Thymus (tissue), 11 donors: Measurements from ENCODE around the gene MAP2. TPM values are rescaled to one million over a fixed set of nuclear protein-coding genes. Genes with fewer than 3 reads are reported as not detected.
A peak's percentile ranks its signal among the peaks of the same experiment; 100 is the strongest.

ENCODE experiments used
- DNase-seq, 9 donors: peaks; one replicate each; pipeline ENCODE4 v3.0.0-alpha.2; 2013; ENCODE audit warnings: low spot score in 9 of 9, low read depth in 6 of 9, missing footprints in 1 of 9
- H3K27ac ChIP-seq, 2 donors: one replicate each; pipeline ENCODE4 v1.5.1; 2013; ENCODE audit warnings: control low read depth in 1 of 2, low read depth in 1 of 2, low read length in 1 of 2, mild to moderate bottlenecking in 1 of 2, moderate library complexity in 1 of 2
- H3K27me3 ChIP-seq, 2 donors: one replicate each; pipeline ENCODE4 v1.5.1; 2013; ENCODE audit warnings: low read length in 1 of 2; ENCODE audit not compliant: control insufficient read depth in 2 of 2, insufficient read depth in 1 of 2
- H3K36me3 ChIP-seq, 2 donors: one replicate each; pipeline ENCODE4 v1.5.1; 2013; ENCODE audit warnings: low read length in 1 of 2, mild to moderate bottlenecking in 1 of 2, moderate library complexity in 1 of 2; ENCODE audit not compliant: control insufficient read depth in 2 of 2, insufficient read depth in 2 of 2
- H3K4me1 ChIP-seq, 2 donors: one replicate each; pipeline ENCODE4 v1.5.1; 2013; ENCODE audit warnings: low read length in 2 of 2; ENCODE audit not compliant: control insufficient read depth in 2 of 2, insufficient read depth in 2 of 2
- H3K4me3 ChIP-seq, 2 donors: one replicate each; pipeline ENCODE4 v1.5.1; 2013; ENCODE audit warnings: low read length in 2 of 2, control low read depth in 1 of 2, mild to moderate bottlenecking in 1 of 2
- H3K9me3 ChIP-seq, 2 donors: one replicate each; pipeline ENCODE4 v1.5.1; 2013; ENCODE audit warnings: low read length in 1 of 2, mild to moderate bottlenecking in 1 of 2; ENCODE audit not compliant: control insufficient read depth in 2 of 2, insufficient read depth in 1 of 2
- WGBS: extraction: QIAGEN DNeasy Blood & Tissue Kit; methylation state at CpG from one replicate; pipeline ENCODE4 v1.1.7; 2013; 5-methylcytosine and 5-hydroxymethylcytosine counted together
- polyA plus RNA-seq: library from polyadenylated mRNA; stranded (reverse); fragments of 200-250 nt; gene quantifications from one replicate; pipeline ENCODE4 v1.2.3, GENCODE V29; 2013
- total RNA-seq: library from RNA; stranded (reverse); fragments of 120-200 nt; gene quantifications from one replicate; pipeline ENCODE4 v1.2.4, GENCODE V29; 2013
- donor health status: healthy.

Gene MAP2
- total and polyA plus RNA-seq, 2 donors = 2.5 to 5.3 TPM

- Histone ChIP-seq H3K9me3 (no peaks in the 10 kb centered on the region), H3K4me3 (no peak overlapping the region), H3K4me1 (no peaks in the 10 kb centered on the region), H3K27me3 (no peaks in the 10 kb centered on the region), H3K36me3 (no peaks in the 10 kb centered on the region), H3K27ac (no peak overlapping the region)
- no peak for DNase-seq
- WGBS = 93% methylated on average over 5 of the region's 5 CpGs
Measured at GRCh38 chr2:209563453-209563852, 139.6 kb downstream of the MAP2 start.

- no peaks in the 10 kb centered on the region for H3K9me3 ChIP-seq
- H3K36me3 ChIP-seq = no peaks in the 10 kb centered on the region
- H3K27ac ChIP-seq = no peak overlapping the region
- whole genome bisulfite sequencing = 92% methylated on average over 3 of the region's 3 CpGs
- no peak for DNase-seq
- no peaks in the 10 kb centered on the region for H3K4me1 ChIP-seq
- no peak overlapping the region for H3K4me3 ChIP-seq
- H3K27me3 ChIP-seq = no peaks in the 10 kb centered on the region
Measured at GRCh38 chr2:209564816-209565215, 141.0 kb downstream of the MAP2 start.

GRCh38 chr2:209565896-209566582, 142.2 kb downstream of the MAP2 start:
- Histone ChIP-seq H3K4me3 (no peak overlapping the region), H3K9me3 (no peaks in the 10 kb centered on the region)

GRCh38 chr2:209570194-209570593, 146.3 kb downstream of the MAP2 start:
- 97% methylated on average over 1 of the region's 1 CpG for WGBS
- H3K9me3 ChIP-seq = no peaks in the 10 kb centered on the region
- no peaks in the 10 kb centered on the region for H3K36me3 ChIP-seq
- no peaks in the 10 kb centered on the region for H3K27me3 ChIP-seq
- no peaks in the 10 kb centered on the region for H3K4me1 ChIP-seq
- no peak overlapping the region for H3K27ac ChIP-seq
- DNase-seq = no peak
- no peak overlapping the region for H3K4me3 ChIP-seq

More at GRCh38 chr2:209565896-209566582, 142.2 kb downstream of the MAP2 start:
- Histone ChIP-seq H3K36me3 (no peaks in the 10 kb centered on the region), H3K27ac (no peak overlapping the region), H3K4me1 (no peaks in the 10 kb centered on the region), H3K27me3 (no peaks in the 10 kb centered on the region)
- no peak for DNase-seq
- WGBS = 97% methylated on average over 7 of the region's 7 CpGs

GRCh38 chr2:209574515-209574914, 150.7 kb downstream of the MAP2 start:
- Histone ChIP-seq H3K4me1 (no peaks in the 10 kb centered on the region), H3K9me3 (no peaks in the 10 kb centered on the region), H3K36me3 (no peaks in the 10 kb centered on the region), H3K27me3 (peaks cover 0 to 2% of the 10 kb centered on the region in 2 donors), H3K4me3 (no peak overlapping the region), H3K27ac (no peak overlapping the region)
- 99% methylated on average over 2 of the region's 2 CpGs for WGBS
- no peak for DNase-seq

- peaks cover 0 to 2% of the 10 kb centered on the region in 2 donors for H3K27me3 ChIP-seq
- WGBS = 76% methylated on average over 4 of the region's 4 CpGs
- DNase-seq = no peak
- no peak overlapping the region for H3K4me3 ChIP-seq
- H3K36me3 ChIP-seq = no peaks in the 10 kb centered on the region
- H3K27ac ChIP-seq = no peak overlapping the region
- no peaks in the 10 kb centered on the region for H3K4me1 ChIP-seq
- no peaks in the 10 kb centered on the region for H3K9me3 ChIP-seq
Measured at GRCh38 chr2:209577376-209578357, 153.8 kb downstream of the MAP2 start.

- 90% methylated on average over 3 of the region's 3 CpGs for WGBS
- no peak for DNase-seq
Measured at GRCh38 chr2:209578394-209579001, 154.7 kb downstream of the MAP2 start.

GRCh38 chr2:209579230-209579749, 155.4 kb downstream of the MAP2 start:
- no peaks in the 10 kb centered on the region for H3K4me1 ChIP-seq
- no peaks in the 10 kb centered on the region for H3K9me3 ChIP-seq
- peaks cover 0 to 2% of the 10 kb centered on the region in 2 donors for H3K27me3 ChIP-seq
- no peak for DNase-seq
- WGBS = 38% methylated on average over 17 of the region's 17 CpGs
- H3K36me3 ChIP-seq = no peaks in the 10 kb centered on the region
- H3K4me3 ChIP-seq = peak overlapping the region in 1 of 2 donors; percentile 3
- H3K27ac ChIP-seq = no peak overlapping the region

More at GRCh38 chr2:209578394-209579001, 154.7 kb downstream of the MAP2 start:
- Histone ChIP-seq H3K27ac (no peak overlapping the region), H3K27me3 (peaks cover 0 to 2% of the 10 kb centered on the region in 2 donors), H3K36me3 (no peaks in the 10 kb centered on the region), H3K4me1 (no peaks in the 10 kb centered on the region), H3K9me3 (no peaks in the 10 kb centered on the region), H3K4me3 (no peak overlapping the region)
